ENCODE measurements around the gene DNAJC4. TPM values are rescaled to one million over a fixed set of nuclear protein-coding genes. Genes with fewer than 3 reads are reported as not detected.
A peak's percentile ranks its signal among the peaks of the same experiment; 100 is the strongest.

Gene DNAJC4
- total and polyA plus RNA-seq, 2 of the 8 experiments (the other 6 are each of a cell fraction or from before 2014, with no cell fraction given) = 14.6 to 31.0 TPM

- 0 out of 4 replicates have a peak, but pooled peaks of 1 of the 2 experiments have one; percentile 51 for TF ChIP-seq SIN3A (conservative IDR thresholded peaks at IDR 0.05 in 1 of 2, IDR thresholded peaks at IDR 0.05 in 1 of 2; ENCODE audit: low read depth in 1 of 2, low read length in 2 of 2)
- TF ChIP-seq HDAC6 (IDR thresholded peaks at IDR 0.05; ENCODE audit: low read depth, low read length) = no peak
Measured at GRCh38 chr11:64251753-64252002, 21.3 kb downstream of the DNAJC4 start (continued).

Measured in H1 (cell line).